Colon (tissue), 2 donors: ENCODE data around the gene ETS1.

Source experiments
- FAIRE-seq: peaks from 2 replicates; lab custom pipeline; 2012; peaks lifted over from hg19 to GRCh38; lab: Jason Lieb, UNC
- donor health status: control.
- donor health status: control.

Gene ETS1

DNA sequence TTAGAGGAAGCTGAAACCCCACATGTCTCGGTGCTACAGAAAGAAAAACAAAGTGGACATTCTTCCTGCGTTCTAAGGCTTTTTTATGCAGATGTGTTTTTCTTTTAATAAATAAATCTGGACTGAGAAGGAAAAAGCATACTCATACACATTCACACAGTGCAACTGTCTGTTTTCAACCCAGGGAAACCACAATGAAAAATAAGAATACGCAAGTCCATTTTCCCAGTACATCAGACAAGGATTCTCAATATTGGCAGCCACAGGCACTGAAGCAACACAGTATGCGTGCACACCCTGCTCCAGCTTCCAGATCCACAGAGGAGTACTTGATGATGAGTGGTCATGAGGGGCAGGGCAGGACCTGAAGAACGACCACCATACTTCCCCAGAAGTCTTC, 86.9 kb downstream of the ETS1 start:
- no peak for FAIRE-seq

DNA sequence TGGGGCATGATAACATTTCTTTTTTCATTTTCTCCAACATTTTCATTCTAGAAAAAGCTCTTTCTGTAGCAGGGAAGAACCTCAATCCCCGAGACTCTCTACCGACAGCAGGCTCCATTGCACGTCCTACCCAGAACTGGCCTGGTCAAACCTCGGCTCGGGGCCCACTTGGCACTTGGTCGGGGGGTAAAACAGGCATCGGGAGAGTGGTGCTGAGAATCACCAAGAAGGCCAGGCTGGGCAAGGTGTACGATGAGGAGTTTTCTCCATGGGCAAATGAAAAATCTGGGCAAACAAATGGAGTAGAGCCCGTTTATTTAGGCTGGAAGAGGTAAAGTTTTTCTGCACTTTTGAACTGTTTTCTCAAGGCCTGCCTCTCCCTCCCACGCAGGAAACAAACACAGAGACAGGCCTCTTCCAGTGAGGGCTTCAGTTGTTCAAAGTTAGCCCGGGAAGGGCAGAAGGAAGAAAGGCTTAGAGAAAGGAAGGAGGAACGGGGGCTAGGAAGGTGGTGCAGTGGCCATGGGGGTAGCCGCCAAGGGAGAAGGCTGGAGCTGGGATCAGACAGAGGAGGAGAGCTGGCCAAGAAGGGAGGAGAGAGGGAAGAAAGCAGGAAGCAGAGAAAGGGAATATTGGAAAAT, 87.6 kb downstream of the ETS1 start:
- FAIRE-seq: no peak

DNA sequence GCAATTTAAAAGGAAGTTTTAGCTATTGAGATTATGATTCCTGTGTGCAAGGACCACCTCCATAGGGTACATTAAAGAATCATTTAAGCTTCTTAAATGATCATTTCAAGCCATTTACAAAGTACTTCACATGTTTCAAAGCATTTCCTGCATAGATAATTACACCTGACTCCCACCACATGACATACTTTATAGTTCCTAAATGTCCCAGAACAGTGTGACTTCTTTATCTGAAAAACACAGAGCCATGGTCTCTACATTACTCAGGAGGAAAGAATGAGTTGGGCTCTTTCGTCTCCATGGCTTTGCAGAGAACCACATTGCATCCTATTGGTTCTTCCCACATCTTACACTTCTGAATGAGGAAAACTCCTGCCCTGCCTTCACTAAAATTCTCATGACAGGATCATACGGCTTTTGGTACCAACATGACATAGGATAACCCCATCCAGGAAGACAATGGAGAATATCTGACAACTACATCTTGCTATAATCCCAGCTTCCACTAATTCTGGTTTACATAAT, 88.6 kb downstream of the ETS1 start:
- FAIRE-seq: no peak

DNA sequence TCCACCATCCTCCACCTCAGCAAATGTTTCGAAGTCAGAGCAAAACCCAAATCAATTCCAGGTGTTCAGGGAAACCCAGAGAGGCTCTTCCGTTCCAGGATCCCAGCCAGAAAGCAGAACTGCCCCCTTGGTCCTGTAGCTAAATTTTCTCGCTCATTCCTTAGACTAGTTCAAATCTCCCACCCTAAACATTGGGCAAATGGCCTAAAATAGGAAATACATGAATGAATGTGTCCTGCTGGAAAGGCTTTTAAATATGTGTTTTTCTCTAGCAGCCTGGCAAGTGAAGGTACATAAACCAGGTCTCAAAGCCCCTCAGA, 89.6 kb downstream of the ETS1 start:
- FAIRE-seq: no peak

DNA sequence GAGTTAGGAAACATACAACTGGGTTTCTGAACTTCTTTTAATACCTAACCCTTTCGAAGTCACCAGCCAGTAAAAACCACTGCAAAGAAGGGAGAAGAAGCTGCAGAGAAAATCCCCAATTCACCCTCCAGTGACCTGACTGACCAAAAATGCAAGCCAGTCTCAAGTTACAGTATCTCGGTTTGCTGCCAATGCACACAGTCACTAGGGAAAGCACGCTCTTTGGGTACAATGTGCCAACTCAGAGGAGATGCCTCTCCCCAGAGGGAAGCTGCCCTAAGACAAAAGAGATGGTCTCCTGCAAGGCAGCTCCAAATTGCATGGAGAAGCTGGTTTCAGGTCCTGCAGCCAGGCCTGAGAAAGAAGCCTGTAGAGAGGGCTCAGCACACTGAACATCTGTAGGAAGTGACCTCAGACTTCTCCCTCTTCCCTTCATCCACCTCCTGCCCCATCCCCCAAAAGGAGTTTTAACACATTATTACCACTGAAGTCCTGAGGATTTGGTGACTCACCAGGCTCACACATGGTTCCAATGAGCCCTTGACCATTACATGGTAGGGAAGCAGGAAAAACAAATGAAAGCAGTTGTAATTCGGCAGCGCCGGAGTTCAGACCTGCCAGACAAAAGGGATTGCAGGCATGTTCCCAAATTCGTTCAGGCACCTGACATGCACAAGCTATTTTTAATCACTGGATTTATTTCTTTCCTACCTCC, 90.1 kb downstream of the ETS1 start:
- no peak for FAIRE-seq

DNA sequence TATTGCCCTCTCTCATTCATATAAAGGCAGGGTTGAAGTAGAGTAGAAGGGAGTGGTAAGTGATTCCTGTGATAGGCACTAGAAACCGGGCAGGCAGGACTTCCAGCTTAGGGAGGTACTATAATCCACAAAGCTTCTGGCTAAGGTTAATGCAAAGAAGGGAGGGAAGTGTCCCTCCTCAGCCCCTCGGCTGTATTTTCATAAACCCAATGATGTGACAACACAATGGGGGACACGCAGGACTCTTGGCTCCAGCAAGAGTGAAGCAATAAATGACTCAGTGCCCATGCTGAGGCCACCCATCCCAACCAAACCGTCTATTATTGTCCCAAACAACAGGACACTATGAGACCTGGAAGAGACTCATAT, 90.7 kb downstream of the ETS1 start:
- FAIRE-seq: no peak

DNA sequence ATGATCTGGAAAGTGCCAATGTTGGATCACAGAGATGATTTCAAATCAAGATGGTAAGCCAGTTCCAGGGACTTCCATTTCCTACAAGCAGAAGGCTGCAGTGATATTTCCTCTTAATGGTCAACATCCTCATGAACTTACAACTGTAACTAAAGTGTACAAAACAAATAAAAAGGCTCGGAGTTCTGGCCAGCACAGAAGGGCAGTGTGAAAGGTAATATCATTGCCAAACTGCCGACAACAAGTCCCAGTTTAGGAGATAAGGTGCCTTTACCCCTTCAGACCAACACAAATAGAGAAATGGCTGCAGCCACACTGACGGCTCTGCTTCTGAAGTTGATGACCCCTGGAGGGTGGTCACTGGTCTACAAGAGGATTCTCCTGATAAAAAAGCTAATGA, 91.1 kb downstream of the ETS1 start:
- FAIRE-seq: no peak

DNA sequence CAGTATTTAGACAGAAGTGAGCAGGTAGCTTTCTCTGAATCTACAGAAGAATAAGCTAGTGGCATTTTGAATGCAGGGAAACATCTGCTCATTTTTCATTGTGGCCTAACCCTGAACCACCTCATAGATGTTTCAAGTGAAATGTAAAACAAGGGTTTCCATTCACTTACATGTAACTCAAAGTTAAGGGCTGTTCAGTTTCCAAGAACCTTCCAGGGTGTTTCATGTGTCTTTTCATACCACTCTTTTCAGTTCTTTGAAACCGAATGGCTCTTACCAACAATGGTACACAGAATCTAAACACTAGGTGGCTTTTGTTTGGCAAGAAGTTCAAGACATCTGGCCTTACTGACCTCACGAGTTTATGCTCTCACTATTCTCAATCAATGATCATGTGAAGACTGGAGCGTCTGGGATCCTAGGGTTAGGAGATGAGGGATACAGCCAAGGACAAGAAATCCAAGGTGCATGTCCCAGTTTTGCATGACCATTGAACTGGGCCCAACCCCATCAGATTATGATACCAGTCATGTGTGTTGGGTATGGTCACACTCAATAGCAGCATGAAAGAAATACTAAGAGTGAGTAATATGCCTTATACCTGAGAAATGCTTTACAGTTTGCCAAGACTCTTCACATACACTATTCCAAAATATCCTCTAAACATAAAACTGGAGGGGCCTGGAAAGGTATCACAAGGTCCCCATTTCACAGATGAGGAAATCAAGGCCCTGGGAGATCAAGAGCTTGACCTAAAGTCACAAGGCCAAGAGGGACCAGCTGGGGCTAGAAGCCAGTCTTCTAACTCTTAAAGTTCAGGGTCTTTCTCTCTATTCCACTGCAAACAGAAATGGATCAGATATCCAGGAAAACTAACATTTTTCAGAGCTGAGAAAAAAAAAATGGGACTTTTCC, 92.7 kb downstream of the ETS1 start:
- no peak for FAIRE-seq

DNA sequence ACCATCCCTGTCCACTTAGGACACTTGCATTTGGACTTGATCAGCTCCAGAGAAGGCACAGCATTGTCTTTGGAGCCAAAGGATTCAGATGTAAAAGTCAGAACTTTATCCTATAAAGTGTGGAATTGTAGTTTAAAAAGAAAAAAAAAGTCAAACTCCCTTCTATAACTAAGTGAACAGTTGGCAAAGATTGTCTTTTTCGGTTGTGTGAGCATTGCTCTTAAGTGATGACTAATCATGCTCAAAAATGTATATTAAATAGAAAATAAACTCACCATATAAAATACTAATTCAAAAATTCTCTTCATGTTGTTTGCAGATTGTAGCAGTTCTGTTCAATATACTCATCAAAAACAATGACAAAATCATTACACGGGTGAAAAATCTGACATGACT, 93.8 kb downstream of the ETS1 start:
- no peak for FAIRE-seq

DNA sequence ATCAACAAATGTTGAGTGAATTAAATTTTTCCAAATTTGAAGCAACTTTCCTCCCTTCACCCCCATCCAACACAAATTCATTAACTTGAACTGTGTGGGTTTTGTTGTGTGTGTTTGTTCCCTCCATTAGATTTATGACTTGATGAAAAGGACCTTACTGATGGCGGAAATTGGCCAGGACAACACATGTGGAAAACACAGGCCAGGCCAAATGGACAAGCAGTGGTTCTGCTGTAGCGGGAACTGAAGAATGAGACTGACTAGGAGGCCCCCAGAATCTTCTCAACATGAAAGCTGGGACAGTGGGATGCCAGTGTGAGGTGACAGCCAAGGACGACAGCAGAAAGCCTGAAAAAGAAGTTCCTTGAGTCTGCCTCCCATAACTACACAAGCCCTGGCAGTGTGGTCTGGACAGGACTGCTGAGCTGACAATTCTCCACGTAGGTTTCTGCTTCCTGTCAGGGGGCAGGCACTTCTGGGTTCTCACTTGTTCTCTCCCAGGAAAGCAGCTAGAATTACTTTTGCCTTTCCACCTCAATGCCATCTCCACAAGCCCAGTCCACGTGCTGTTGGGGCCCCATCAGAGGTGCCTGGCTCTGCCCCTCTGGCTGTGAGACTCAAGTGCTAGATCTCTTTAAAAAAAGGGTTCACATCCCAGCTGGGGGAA, 94.3 kb downstream of the ETS1 start:
- no peak for FAIRE-seq

DNA sequence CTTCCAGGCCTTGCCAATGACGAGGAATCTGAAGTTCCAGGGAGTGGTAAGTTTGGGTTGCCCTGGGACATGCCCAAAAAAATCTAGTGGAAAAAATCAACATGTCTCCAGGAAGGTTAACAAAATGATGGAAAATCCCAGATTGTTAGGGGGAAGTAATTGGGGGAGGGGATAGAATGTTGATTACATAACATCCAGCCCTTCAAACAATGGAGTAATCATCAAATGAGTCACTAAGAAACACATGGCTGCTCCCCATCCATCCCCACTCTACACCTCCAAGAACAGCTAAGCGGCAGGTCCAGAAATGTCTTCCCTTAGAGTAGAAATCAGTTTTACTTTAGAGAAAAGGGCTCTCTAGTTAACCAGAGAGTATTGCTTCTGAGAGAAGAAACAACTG, 94.9 kb downstream of the ETS1 start:
- FAIRE-seq: no peak

DNA sequence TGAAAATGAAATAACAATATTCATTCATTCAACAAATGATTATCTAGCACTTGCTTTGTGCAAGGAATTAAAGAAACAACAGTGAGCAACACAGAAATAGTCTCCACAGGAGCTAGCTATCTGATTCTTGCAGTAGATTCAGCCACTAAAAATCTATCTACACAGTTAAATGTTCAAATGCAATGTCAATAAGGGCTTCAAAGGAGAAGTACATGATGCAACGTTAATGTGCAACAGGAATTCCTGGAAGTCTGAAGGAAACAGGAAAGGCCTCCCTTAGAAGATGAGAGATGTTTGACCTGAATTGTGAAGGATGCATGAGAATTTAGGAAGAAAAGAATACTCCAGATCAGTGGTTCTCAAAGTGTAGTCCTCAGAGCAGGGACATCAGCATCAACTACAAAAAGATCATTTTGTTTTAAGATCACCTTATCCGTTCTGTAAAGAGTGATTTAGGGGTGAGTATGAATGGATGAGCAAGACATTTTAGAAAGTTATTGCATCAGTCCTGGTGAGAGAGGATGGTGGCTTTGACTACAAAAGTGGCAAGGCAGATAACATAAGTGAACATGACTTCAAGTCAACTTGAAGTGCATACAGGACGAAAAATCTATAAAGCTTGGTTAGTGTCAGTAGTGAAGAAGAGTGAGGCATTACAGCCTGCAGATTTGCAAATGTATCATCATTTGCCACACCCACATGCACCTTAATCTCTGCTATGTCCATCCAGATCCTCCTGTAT, 96.0 kb downstream of the ETS1 start:
- FAIRE-seq: no peak

DNA sequence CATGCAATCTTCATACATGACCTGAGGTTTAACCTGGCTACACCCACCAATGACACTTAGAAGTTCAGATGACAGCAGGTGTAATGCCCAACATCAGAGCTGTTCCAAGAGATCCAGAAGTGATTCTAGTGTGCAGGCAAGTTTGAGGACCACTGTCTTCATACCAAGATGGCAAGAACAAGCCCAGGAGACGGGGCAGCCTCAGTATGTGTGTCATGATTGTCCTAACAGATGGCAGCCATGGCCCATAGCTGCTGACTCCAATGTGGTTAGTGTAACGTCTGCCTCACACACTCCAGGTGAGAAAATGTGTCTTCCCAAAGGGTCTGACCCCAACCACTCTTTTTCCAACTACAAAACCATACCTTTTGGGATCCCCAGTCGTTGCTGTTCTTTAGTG, 97.3 kb downstream of the ETS1 start:
- FAIRE-seq: no peak

DNA sequence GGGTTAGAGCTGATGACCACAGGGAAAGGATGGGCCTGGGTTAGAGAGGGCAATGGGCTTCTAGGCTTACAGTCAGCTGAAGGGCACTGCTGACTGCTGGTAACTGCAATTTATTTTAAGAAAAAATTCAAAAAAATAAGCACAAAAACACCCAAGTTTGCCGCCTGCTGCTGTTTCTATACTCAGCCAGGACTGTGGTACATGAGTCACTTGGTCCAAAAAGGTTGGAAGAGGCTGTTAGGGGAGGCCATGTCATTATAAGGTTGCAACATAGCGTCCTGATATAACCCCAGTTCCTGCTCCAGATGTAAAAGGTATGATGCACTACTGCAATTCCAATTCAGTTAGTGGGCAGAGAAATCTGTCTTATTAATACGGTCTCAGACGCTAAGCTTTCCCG, 98.9 kb downstream of the ETS1 start:
- no peak for FAIRE-seq

DNA sequence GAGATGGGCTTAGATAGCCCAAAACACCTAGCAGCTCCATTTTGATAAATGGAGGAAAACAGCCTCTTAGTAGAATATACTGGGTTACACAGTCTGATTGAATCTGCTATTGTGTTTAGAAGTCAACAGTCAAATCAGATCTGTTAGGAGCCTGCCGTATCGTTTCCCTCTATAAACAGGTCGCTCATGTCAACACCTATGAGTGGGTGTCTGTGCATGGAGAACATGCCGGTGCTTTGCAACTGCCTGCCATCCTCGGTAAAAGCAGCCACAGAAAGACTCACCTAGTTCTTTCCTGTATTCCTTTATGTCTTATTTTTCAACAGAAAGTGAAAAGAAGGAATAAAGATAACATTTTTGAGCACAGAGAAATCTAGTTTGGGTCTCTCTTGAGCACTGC, 99.4 kb downstream of the ETS1 start:
- FAIRE-seq: no peak

DNA sequence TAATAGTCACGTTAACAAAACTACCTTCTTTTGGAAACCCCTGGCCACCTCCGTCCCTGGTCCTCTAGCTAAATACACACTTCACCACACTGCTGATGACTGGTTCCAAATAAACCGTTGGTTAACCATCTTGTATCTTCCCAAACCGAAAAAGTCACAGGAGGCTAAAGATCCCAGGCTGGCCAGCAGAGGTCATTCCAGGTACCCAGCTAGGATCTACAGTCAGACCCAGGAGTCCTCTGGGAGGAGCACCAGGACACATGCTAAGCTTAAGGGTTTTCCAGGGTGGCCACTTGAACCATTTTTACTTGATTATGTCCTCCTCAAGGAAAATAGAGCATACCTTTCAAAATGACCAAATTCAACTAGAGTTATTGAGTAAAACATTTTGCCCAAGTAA, 103.2 kb downstream of the ETS1 start:
- no peak for FAIRE-seq

DNA sequence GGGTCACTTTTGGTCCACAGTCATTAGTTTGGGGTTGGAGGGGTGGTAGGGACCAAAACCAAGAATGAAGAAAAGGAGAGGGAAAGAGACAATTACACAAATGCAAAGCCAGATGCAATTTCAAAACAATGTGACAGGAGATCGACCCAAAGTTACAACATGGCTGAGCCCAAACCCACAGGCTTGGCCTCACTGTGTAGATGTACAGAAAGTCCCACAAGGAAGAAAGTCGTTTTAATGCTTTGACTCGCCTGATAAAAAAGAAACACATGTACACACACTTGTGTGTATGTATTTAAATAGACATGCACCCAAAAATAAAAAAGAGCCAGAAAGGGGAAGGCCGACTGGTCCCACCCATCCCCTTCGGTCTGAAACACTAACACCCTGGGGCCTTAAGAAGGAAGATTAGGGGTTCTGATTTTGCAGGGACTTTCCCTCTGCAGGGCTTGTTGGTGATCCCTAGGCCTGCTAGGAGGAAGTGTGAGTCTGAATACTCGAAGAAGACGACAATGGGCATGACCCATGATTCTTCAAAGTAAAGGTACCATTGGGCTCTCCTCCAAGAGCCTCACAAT, 104.1 kb downstream of the ETS1 start:
- FAIRE-seq: no peak

DNA sequence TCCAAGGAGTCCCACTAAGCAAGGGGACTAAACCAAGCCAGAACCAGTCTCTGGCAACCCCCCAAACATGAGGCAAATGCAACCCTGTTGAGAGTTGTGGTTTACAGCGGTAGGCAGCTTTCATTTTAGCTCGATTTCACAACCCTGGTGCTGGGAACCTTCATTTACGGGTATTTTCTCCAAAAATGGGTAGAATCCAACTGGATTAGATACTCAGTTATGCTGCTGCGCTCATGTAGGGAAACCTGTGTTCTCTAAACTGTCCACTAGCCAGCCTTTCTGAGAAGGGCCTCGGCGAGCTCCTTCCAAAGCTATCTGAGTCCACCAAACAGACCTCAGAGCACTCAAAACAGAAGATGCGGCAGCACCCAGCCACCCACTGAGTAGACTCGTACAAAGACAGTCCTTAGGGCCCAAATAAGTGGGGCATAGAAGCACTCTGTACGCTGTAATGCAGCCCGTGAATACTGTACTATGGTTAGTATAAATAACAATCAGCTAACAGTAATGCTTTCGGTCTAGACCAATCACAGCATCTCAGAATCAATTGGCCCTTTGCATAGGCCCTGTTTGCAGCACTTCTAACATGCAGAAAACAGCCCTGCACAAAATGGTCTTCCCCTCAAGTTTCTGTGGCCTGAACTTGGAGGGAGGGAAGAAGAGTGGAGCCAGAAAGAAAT, 104.7 kb downstream of the ETS1 start:
- no peak for FAIRE-seq

DNA sequence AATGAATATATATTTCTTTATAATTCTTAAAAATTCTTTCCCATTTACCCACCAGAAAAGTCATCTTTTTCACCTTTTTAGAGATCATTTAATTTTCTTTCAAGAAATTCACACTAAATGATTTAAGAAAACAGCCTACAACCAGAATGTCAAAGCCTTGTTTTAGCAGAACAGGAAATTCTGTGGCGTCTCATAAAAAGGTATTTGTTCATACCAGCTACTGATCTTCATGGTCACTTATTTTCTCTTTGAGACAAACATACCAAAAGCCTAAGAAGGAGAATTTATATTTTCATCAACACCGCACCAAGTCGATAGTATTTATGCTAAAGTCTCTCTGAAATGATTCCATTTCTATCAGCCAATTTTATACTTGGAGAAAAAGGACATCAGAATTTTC, 105.3 kb downstream of the ETS1 start:
- FAIRE-seq: peak; percentile 36

DNA sequence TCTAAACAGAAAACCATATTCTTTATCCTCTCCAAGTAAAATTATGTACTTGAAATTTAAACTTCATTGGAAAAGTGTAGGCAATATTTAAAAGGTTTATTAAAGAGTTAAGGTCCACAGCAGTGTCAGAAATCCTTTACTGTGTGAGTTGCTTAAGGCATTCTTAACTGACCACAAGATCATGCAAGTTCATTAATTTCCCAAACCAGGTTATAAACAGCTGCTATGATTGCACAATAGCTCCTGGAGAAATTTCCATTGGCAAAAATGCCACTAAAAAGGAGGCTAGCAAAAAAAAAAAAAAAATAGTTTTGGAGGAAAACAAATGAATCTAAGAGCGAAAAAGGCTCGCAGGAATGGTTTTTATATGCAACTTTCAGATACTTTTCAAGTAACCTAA, 106.2 kb downstream of the ETS1 start:
- no peak for FAIRE-seq

DNA sequence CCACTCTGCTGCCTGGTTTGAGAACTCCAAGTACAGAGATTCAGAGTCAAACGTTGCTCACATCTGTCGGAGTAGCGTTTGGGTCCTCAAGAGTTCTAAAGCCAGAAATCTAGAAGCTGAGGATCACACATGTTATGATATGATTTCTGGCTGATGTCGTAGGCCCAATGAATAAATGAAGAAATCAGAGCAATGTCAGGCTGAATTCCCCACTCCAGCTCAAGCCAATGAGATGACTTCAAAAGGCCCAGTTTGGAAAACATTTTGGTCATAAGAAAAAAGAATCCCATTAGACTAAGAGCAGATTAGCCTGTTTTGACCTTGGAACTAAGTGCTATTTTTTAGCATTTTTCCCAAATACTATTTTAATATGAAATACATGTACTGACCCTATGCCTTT, 106.7 kb downstream of the ETS1 start:
- FAIRE-seq: no peak
